A673 (cell line): Measurements from ENCODE around the gene ACOT13. TPM values are rescaled to one million over a fixed set of nuclear protein-coding genes. Genes with fewer than 3 reads are reported as not detected.
"Not testable (repeated sequence)": the region's sequence is repeated elsewhere in the genome, so short reads cannot be mapped to it uniquely, and the experiment has no call there.

Experiments used
- BruUV-seq: library from RNA; stranded (reverse); fragments of 400-500 nt; replicated peaks from 2 replicates; lab custom pipeline; 2021; lab: Mats Ljungman, UMichigan
- CTCF ChIA-PET: fragments of 300-600 bp; sonication (Branson Sonifier 250); formaldehyde crosslinking; loops from one replicate; lab custom pipeline; 2022; ENCODE audit warnings: antibody characterized with exemption; lab: Charles Lee
- POLR2A ChIA-PET: fragments of 300-600 bp; sonication (Branson Sonifier 250); formaldehyde crosslinking; loops from one replicate; lab custom pipeline; 2022; ENCODE audit warnings: antibody characterized with exemption; ENCODE audit not compliant: low non-redundant PET; lab: Charles Lee
- DNase-seq: peaks from one replicate; pipeline ENCODE4 v3.0.0-alpha.2; 2015; ENCODE audit warnings: low spot score
- H3K27ac ChIP-seq: fragments of 200-600 bp; sonication (generic); 2 replicates; pipeline ENCODE4 v1.5.1; 2016; ENCODE audit warnings: mixed run types, low read depth, mild to moderate bottlenecking, mixed read lengths, antibody characterized with exemption, low read length; ENCODE audit not compliant: poor library complexity, severe bottlenecking
- H3K27me3 ChIP-seq: fragments of 200-600 bp; sonication (generic); replicated peaks from 2 replicates; pipeline ENCODE4 v1.6.1; 2017; ENCODE audit warnings: mixed run types, low read depth, mild to moderate bottlenecking, mixed read lengths, antibody characterized with exemption, low read length; ENCODE audit not compliant: insufficient read depth, poor library complexity
- H3K36me3 ChIP-seq: fragments of 200-600 bp; sonication (generic); 2 replicates; pipeline ENCODE4 v1.6.1; 2016; ENCODE audit warnings: mixed run types, mild to moderate bottlenecking, mixed read lengths, antibody characterized with exemption, low read length; ENCODE audit not compliant: insufficient read depth, poor library complexity, severe bottlenecking
- H3K4me1 ChIP-seq: fragments of 200-600 bp; sonication (generic); 2 replicates; pipeline ENCODE4 v1.6.1; 2017; ENCODE audit warnings: mixed run types, mild to moderate bottlenecking, mixed read lengths, antibody characterized with exemption, low read length; ENCODE audit not compliant: insufficient read depth, poor library complexity, severe bottlenecking
- H3K4me3 ChIP-seq: fragments of 200-600 bp; sonication (generic); 2 replicates; pipeline ENCODE4 v1.5.1; 2016; ENCODE audit warnings: low read depth, mixed run types, mild to moderate bottlenecking, mixed read lengths, low read length; ENCODE audit not compliant: poor library complexity, severe bottlenecking
- H3K9me3 ChIP-seq: fragments of 200-600 bp; sonication (generic); 2 replicates; pipeline ENCODE4 v1.6.1; 2016; ENCODE audit warnings: mixed run types, low read depth, mild to moderate bottlenecking, mixed read lengths, antibody characterized with exemption, low read length; ENCODE audit not compliant: poor library complexity, severe bottlenecking
- CTCF ChIP-seq: fragments of 300-800, 200-600 bp; sonication (generic); conservative IDR thresholded peaks from 2 replicates; pipeline ENCODE4 v1.5.1; 2017; ENCODE audit warnings: low read depth, mild to moderate bottlenecking, antibody characterized with exemption, low read length, moderate library complexity, mixed read lengths
- EZH2 ChIP-seq: fragments of 200-600 bp; sonication (generic); IDR thresholded peaks from 2 replicates; pipeline ENCODE4 v1.6.1; 2017; ENCODE audit warnings: borderline replicate concordance, low read depth, mild to moderate bottlenecking, mixed read lengths, antibody characterized with exemption, low read length; ENCODE audit not compliant: poor library complexity, severe bottlenecking
- intact Hi-C: fragments of 100-400 bp; cut with micrococcal nuclease; formaldehyde crosslinking; loops from one replicate; pipeline ENCODE4 v1.10.0; 2022; ENCODE audit not compliant: unreplicated experiment
- total RNA-seq: library from RNA; stranded (reverse); gene quantifications from 2 replicates; pipeline ENCODE4 v1.2.3, GENCODE V29; 2021

Gene ACOT13
- total RNA-seq, 1 experiment from 2014 or later: 31.2 TPM

GRCh38 chr6:24731456-24732134, 64.7 kb downstream of the ACOT13 start:
- intact Hi-C loops, BruUV-seq, H3K27me3 ChIP-seq, POLR2A ChIA-PET, H3K4me3 ChIP-seq, H3K36me3 ChIP-seq, H3K4me1 ChIP-seq, H3K27ac ChIP-seq, DNase-seq, CTCF ChIA-PET: not testable (repeated sequence)
- peaks cover 11% of the 10 kb centered on the region for H3K9me3 ChIP-seq

- intact Hi-C loops: no loop called here
- Histone ChIP-seq H3K9me3 (peaks cover 11% of the 10 kb centered on the region), H3K4me3 (no peak overlapping the region), H3K27ac (no peak overlapping the region), H3K27me3 (no peaks in the 10 kb centered on the region), H3K4me1 (no peaks in the 10 kb centered on the region), H3K36me3 (no peaks in the 10 kb centered on the region)
- no peak for DNase-seq
- CTCF ChIA-PET: no interaction called here
- POLR2A ChIA-PET: no interaction called here
- TF ChIP-seq CTCF (no peak), EZH2 (no peak)
- BruUV-seq: no TSS peak
Measured at GRCh38 chr6:24734166-24734565, 67.3 kb downstream of the ACOT13 start.

GRCh38 chr6:24734710-24735109, 67.8 kb downstream of the ACOT13 start:
- H3K9me3 ChIP-seq: peaks cover 11% of the 10 kb centered on the region
- BruUV-seq, intact Hi-C loops, H3K27me3 ChIP-seq, CTCF ChIA-PET, H3K36me3 ChIP-seq, POLR2A ChIA-PET, H3K27ac ChIP-seq, H3K4me1 ChIP-seq, DNase-seq, H3K4me3 ChIP-seq: not testable (repeated sequence)

- peaks cover 4% of the 10 kb centered on the region for H3K4me1 ChIP-seq
- ChIA-PET POLR2A (no interaction called here), CTCF (no interaction called here)
- intact Hi-C loops: no loop called here
- DNase-seq: no peak
- H3K4me3 ChIP-seq: no peak overlapping the region
- H3K36me3 ChIP-seq: no peaks in the 10 kb centered on the region
- H3K27me3 ChIP-seq: no peaks in the 10 kb centered on the region
- no peaks in the 10 kb centered on the region for H3K9me3 ChIP-seq
- H3K27ac ChIP-seq: no peak overlapping the region
- no TSS peak for BruUV-seq
- no peak for TF ChIP-seq CTCF
- TF ChIP-seq EZH2: no peak
Measured at GRCh38 chr6:24738741-24739140, 71.9 kb downstream of the ACOT13 start.
